ENCODE measurements around the gene PALD1. TPM values are rescaled to one million over a fixed set of nuclear protein-coding genes. Genes with fewer than 3 reads are reported as not detected.

The PALD1 gene
- total RNA-seq, 2 donors from 2014 or later = 0.07 to 0.13 TPM

GRCh38 chr10:70532554-70533188, 54.1 kb downstream of the PALD1 start:
- ATAC-seq (no peak), DNase-seq (no peak)
- Mint-ChIP-seq H3K4me3 (no peak overlapping the region), H3K36me3 (ENCODE audit: low read depth) (no peaks in the 10 kb centered on the region), H3K4me1 (peaks cover 7% of the 10 kb centered on the region), H3K27ac (peak overlapping the region; percentile 11), H3K27me3 (peaks cover 8% of the 10 kb centered on the region)
- H3K9me3 ChIP-seq (ENCODE audit: control insufficient read depth, low read length, poor library complexity, severe bottlenecking) = no peaks in the 10 kb centered on the region

GRCh38 chr10:70533189-70533558, 54.6 kb downstream of the PALD1 start:
- no peak overlapping the region for H3K4me3 Mint-ChIP-seq
- ATAC-seq (no peak), DNase-seq (no peak)
- peaks cover 7% of the 10 kb centered on the region for H3K4me1 Mint-ChIP-seq
- H3K27ac Mint-ChIP-seq = no peak overlapping the region
- peaks cover 8% of the 10 kb centered on the region for H3K27me3 Mint-ChIP-seq
- H3K9me3 ChIP-seq (ENCODE audit: control insufficient read depth, low read length, poor library complexity, severe bottlenecking) = no peaks in the 10 kb centered on the region
- H3K36me3 Mint-ChIP-seq (ENCODE audit: low read depth) = no peaks in the 10 kb centered on the region

GRCh38 chr10:70534281-70534680, 55.7 kb downstream of the PALD1 start:
- no peaks in the 10 kb centered on the region for H3K9me3 ChIP-seq (ENCODE audit: control insufficient read depth, low read length, poor library complexity, severe bottlenecking)
- no peak overlapping the region for H3K4me3 Mint-ChIP-seq
- peaks cover 7% of the 10 kb centered on the region for H3K4me1 Mint-ChIP-seq
- no peaks in the 10 kb centered on the region for H3K36me3 Mint-ChIP-seq (ENCODE audit: low read depth)
- H3K27ac Mint-ChIP-seq = no peak overlapping the region
- peaks cover 8% of the 10 kb centered on the region for H3K27me3 Mint-ChIP-seq
- ATAC-seq (no peak), DNase-seq (no peak)

GRCh38 chr10:70535001-70535400, 56.4 kb downstream of the PALD1 start:
- no peak for DNase-seq
- Mint-ChIP-seq H3K4me1 (peaks cover 10% of the 10 kb centered on the region), H3K36me3 (ENCODE audit: low read depth) (peaks cover 3% of the 10 kb centered on the region), H3K27me3 (peaks cover 12% of the 10 kb centered on the region), H3K27ac (no peak overlapping the region), H3K4me3 (no peak overlapping the region)
- no peaks in the 10 kb centered on the region for H3K9me3 ChIP-seq (ENCODE audit: control insufficient read depth, low read length, poor library complexity, severe bottlenecking)
- no peak for ATAC-seq

GRCh38 chr10:70535451-70535850, 56.9 kb downstream of the PALD1 start:
- peaks cover 16% of the 10 kb centered on the region for H3K27me3 Mint-ChIP-seq
- H3K27ac Mint-ChIP-seq = no peak overlapping the region
- peaks cover 12% of the 10 kb centered on the region for H3K4me1 Mint-ChIP-seq
- DNase-seq (no peak), ATAC-seq (no peak)
- H3K9me3 ChIP-seq (ENCODE audit: control insufficient read depth, low read length, poor library complexity, severe bottlenecking) = no peaks in the 10 kb centered on the region
- no peak overlapping the region for H3K4me3 Mint-ChIP-seq
- peaks cover 5% of the 10 kb centered on the region for H3K36me3 Mint-ChIP-seq (ENCODE audit: low read depth)

- H3K27ac Mint-ChIP-seq = no peak overlapping the region
- H3K36me3 Mint-ChIP-seq (ENCODE audit: low read depth) = peaks cover 5% of the 10 kb centered on the region
- peaks cover 9% of the 10 kb centered on the region for H3K4me1 Mint-ChIP-seq
- no peaks in the 10 kb centered on the region for H3K9me3 ChIP-seq (ENCODE audit: control insufficient read depth, low read length, poor library complexity, severe bottlenecking)
- no peak for ATAC-seq
- H3K4me3 Mint-ChIP-seq = no peak overlapping the region
- peaks cover 16% of the 10 kb centered on the region for H3K27me3 Mint-ChIP-seq
- no peak for DNase-seq
These were observed 57.8 kb downstream of the PALD1 start for GRCh38 chr10:70536196-70536861.

GRCh38 chr10:70537398-70538194, 59.0 kb downstream of the PALD1 start:
- H3K4me1 Mint-ChIP-seq = peaks cover 9% of the 10 kb centered on the region
- no peak overlapping the region for H3K27ac Mint-ChIP-seq
- H3K36me3 Mint-ChIP-seq (ENCODE audit: low read depth) = peaks cover 5% of the 10 kb centered on the region
- H3K9me3 ChIP-seq (ENCODE audit: control insufficient read depth, low read length, poor library complexity, severe bottlenecking) = no peaks in the 10 kb centered on the region
- ATAC-seq (no peak), DNase-seq (no peak)
- H3K4me3 Mint-ChIP-seq = no peak overlapping the region
- peaks cover 16% of the 10 kb centered on the region for H3K27me3 Mint-ChIP-seq

- ATAC-seq (no peak), DNase-seq (no peak)
- peaks cover 5% of the 10 kb centered on the region for H3K36me3 Mint-ChIP-seq (ENCODE audit: low read depth)
- no peak overlapping the region for H3K4me3 Mint-ChIP-seq
- no peak overlapping the region for H3K27ac Mint-ChIP-seq
- peaks cover 7% of the 10 kb centered on the region for H3K4me1 Mint-ChIP-seq
- H3K27me3 Mint-ChIP-seq = peaks cover 12% of the 10 kb centered on the region
- no peaks in the 10 kb centered on the region for H3K9me3 ChIP-seq (ENCODE audit: control insufficient read depth, low read length, poor library complexity, severe bottlenecking)
These were observed 59.6 kb downstream of the PALD1 start for GRCh38 chr10:70538195-70538520.

- H3K27ac Mint-ChIP-seq = no peak overlapping the region
- H3K4me3 Mint-ChIP-seq = no peak overlapping the region
- H3K4me1 Mint-ChIP-seq = peaks cover 5% of the 10 kb centered on the region
- H3K9me3 ChIP-seq (ENCODE audit: control insufficient read depth, low read length, poor library complexity, severe bottlenecking) = no peaks in the 10 kb centered on the region
- H3K27me3 Mint-ChIP-seq = peaks cover 8% of the 10 kb centered on the region
- ATAC-seq = no peak
- no peak for DNase-seq
- peaks cover 5% of the 10 kb centered on the region for H3K36me3 Mint-ChIP-seq (ENCODE audit: low read depth)
These were observed 60.3 kb downstream of the PALD1 start for GRCh38 chr10:70538731-70539338.

- Mint-ChIP-seq H3K4me1 (peaks cover 5% of the 10 kb centered on the region), H3K4me3 (no peak overlapping the region), H3K27ac (peak overlapping the region; percentile 43), H3K36me3 (ENCODE audit: low read depth) (peaks cover 5% of the 10 kb centered on the region), H3K27me3 (peaks cover 8% of the 10 kb centered on the region)
- H3K9me3 ChIP-seq (ENCODE audit: control insufficient read depth, low read length, poor library complexity, severe bottlenecking) = no peaks in the 10 kb centered on the region
- ATAC-seq (no peak), DNase-seq (no peak)
These were observed 60.9 kb downstream of the PALD1 start for GRCh38 chr10:70539471-70539870.

GRCh38 chr10:70540089-70540788, 61.7 kb downstream of the PALD1 start:
- Mint-ChIP-seq H3K36me3 (ENCODE audit: low read depth) (peaks cover 5% of the 10 kb centered on the region), H3K4me3 (no peak overlapping the region), H3K4me1 (peaks cover 5% of the 10 kb centered on the region), H3K27ac (peak overlapping the region; percentile 43), H3K27me3 (peaks cover 8% of the 10 kb centered on the region)
- H3K9me3 ChIP-seq (ENCODE audit: control insufficient read depth, low read length, poor library complexity, severe bottlenecking) = no peaks in the 10 kb centered on the region
- DNase-seq = no peak
- peak; percentile 40 for ATAC-seq

GRCh38 chr10:70540789-70541360, 62.3 kb downstream of the PALD1 start:
- Mint-ChIP-seq H3K36me3 (ENCODE audit: low read depth) (peaks cover 5% of the 10 kb centered on the region), H3K4me1 (peaks cover 5% of the 10 kb centered on the region), H3K4me3 (no peak overlapping the region), H3K27ac (no peak overlapping the region), H3K27me3 (peaks cover 8% of the 10 kb centered on the region)
- DNase-seq (no peak), ATAC-seq (no peak)
- no peaks in the 10 kb centered on the region for H3K9me3 ChIP-seq (ENCODE audit: control insufficient read depth, low read length, poor library complexity, severe bottlenecking)

All from T-helper 17 cell (primary cell).